GM12878 (cell line): Measurements from ENCODE around the gene CAPN2. TPM values are rescaled to one million over a fixed set of nuclear protein-coding genes. Genes with fewer than 3 reads are reported as not detected.

Source experiments
- ATAC-seq: fragments of 200-7000 bp; cut with Tn5 transposase; 3 replicates; pipeline ENCODE4 v1.9.1; 2020; ENCODE audit warnings: mild to moderate bottlenecking, moderate library complexity
- BruUV-seq: library from RNA; stranded (reverse); fragments of 400-500 nt; replicated peaks from 2 replicates; lab custom pipeline; 2021; lab: Mats Ljungman, UMichigan
- CTCF ChIA-PET: fragments of 300-600 bp; sonication (Branson Sonifier 250); formaldehyde crosslinking; extraction: SDS; loops from one replicate; lab custom pipeline; 2021; ENCODE audit warnings: inconsistent platforms; lab: Yijun Ruan, JAX
- POLR2A ChIA-PET: fragments of 350-600 bp; formaldehyde crosslinking; extraction: SDS; loops from one replicate; lab custom pipeline; 2021; ENCODE audit warnings: inconsistent platforms; lab: Charles Lee
- RAD21 ChIA-PET: fragments of 300-600 bp; sonication (Branson Sonifier 250); formaldehyde crosslinking; loops from one replicate; lab custom pipeline; 2023; ENCODE audit warnings: antibody characterized with exemption; ENCODE audit not compliant: unreplicated experiment; lab: Charles Lee
- SMC1A ChIA-PET: fragments of 300-600 bp; sonication (Branson Sonifier 250); formaldehyde crosslinking; loops from one replicate; lab custom pipeline; 2023; ENCODE audit not compliant: unreplicated experiment, uncharacterized antibody; lab: Charles Lee
- DNase-seq: peaks from one replicate; pipeline ENCODE4 v3.0.0-alpha.2; 2011; ENCODE audit warnings: low read depth, low spot score
- FAIRE-seq: peaks from 3 replicates; lab custom pipeline; 2011; peaks lifted over from hg19 to GRCh38; lab: Jason Lieb, UNC
- H2AFZ ChIP-seq: 2 replicates; pipeline ENCODE4 v1.6.0; 2011; ENCODE audit warnings: low read depth, low read length, control low read depth; ENCODE audit not compliant: control insufficient read depth
- H3K27ac ChIP-seq: 2 replicates; pipeline ENCODE4 v1.5.1; 2011; ENCODE audit warnings: control low read depth; ENCODE audit not compliant: control insufficient read depth, insufficient read depth
- H3K27me3 ChIP-seq, 2 experiments: replicated peaks in 1 of 2; 2 replicates each; pipeline versions ENCODE4 v1.6.0 to v1.6.1; 2011; ENCODE audit warnings: low read length in 1 of 2; ENCODE audit not compliant: control insufficient read depth in 2 of 2, insufficient read depth in 2 of 2
- H3K36me3 ChIP-seq, 2 experiments: 2 replicates each; pipeline ENCODE4 v1.5.1; 2011; ENCODE audit warnings: low read length in 1 of 2; ENCODE audit not compliant: control insufficient read depth in 2 of 2, insufficient read depth in 2 of 2
- H3K4me1 ChIP-seq: 2 replicates; pipeline ENCODE4 v1.6.1; 2011; ENCODE audit warnings: mild to moderate bottlenecking, low read length, moderate library complexity, mixed read lengths; ENCODE audit not compliant: control insufficient read depth, insufficient read depth
- H3K4me2 ChIP-seq: 2 replicates; pipeline ENCODE4 v1.6.0; 2011; ENCODE audit warnings: control low read depth; ENCODE audit not compliant: control insufficient read depth, insufficient read depth
- H3K4me3 ChIP-seq: fragments of 200-600 bp; sonication (generic); 2 replicates; pipeline ENCODE4 v1.5.1; 2016
- H3K79me2 ChIP-seq: 2 replicates; pipeline ENCODE4 v1.6.0; 2011; ENCODE audit warnings: low read length; ENCODE audit not compliant: control insufficient read depth, insufficient read depth
- H3K9ac ChIP-seq: 2 replicates; pipeline ENCODE4 v1.8.0; 2011; ENCODE audit warnings: low read length, control low read depth, mixed read lengths; ENCODE audit not compliant: control insufficient read depth, insufficient read depth
- H3K9me3 ChIP-seq: replicated peaks from 3 replicates; pipeline ENCODE4 v1.5.1; 2011; ENCODE audit warnings: mild to moderate bottlenecking, low read length; ENCODE audit not compliant: control insufficient read depth, insufficient read depth
- H4K20me1 ChIP-seq: 2 replicates; pipeline ENCODE4 v1.6.0; 2011; ENCODE audit not compliant: control insufficient read depth, insufficient read depth
- BACH1 ChIP-seq: fragments of 450-650 bp; IDR thresholded peaks from 2 replicates; pipeline ENCODE4 v1.6.1; 2017; ENCODE audit warnings: mild to moderate bottlenecking, borderline replicate concordance
- CBFB ChIP-seq: IDR thresholded peaks from 2 replicates; pipeline ENCODE4 v1.6.1; 2016; ENCODE audit warnings: antibody characterized with exemption, low read depth
- CREM ChIP-seq: IDR thresholded peaks from 2 replicates; pipeline ENCODE4 v1.6.1; 2014; ENCODE audit warnings: antibody characterized with exemption, low read depth
- FOXK2 ChIP-seq: fragments of 450-650 bp; IDR thresholded peaks from 2 replicates; pipeline ENCODE4 v1.6.1; 2017; ENCODE audit warnings: mild to moderate bottlenecking, moderate library complexity
- IKZF1 ChIP-seq: fragments of 450-650 bp; conservative IDR thresholded peaks from 2 replicates; pipeline ENCODE4 v1.6.1; 2017; ENCODE audit warnings: antibody characterized with exemption, mild to moderate bottlenecking
- MXI1 ChIP-seq: fragments of 150-350 bp; IDR thresholded peaks from 2 replicates; pipeline ENCODE4 v1.6.1; 2011; ENCODE audit warnings: low read depth, mild to moderate bottlenecking, inconsistent platforms, low read length, improper control_type of control experiment
- NBN ChIP-seq: fragments of 450-650 bp; IDR thresholded peaks from 2 replicates; pipeline ENCODE4 v1.6.1; 2016
- NR2C1 ChIP-seq: fragments of 450-650 bp; IDR thresholded peaks from 2 replicates; pipeline ENCODE4 v1.6.1; 2017; ENCODE audit warnings: antibody characterized with exemption, mild to moderate bottlenecking, moderate library complexity
- PML ChIP-seq: IDR thresholded peaks from 2 replicates; pipeline ENCODE4 v1.6.1; 2012; ENCODE audit warnings: low read length, inconsistent platforms
- SIN3A ChIP-seq: IDR thresholded peaks from 2 replicates; pipeline ENCODE4 v1.6.1; 2012; ENCODE audit warnings: low read depth, low read length, improper control_type of control experiment
- SP1 ChIP-seq: IDR thresholded peaks from one replicate; pipeline ENCODE4 v1.6.1; 2011; ENCODE audit warnings: low read depth, low read length
- WRNIP1 ChIP-seq: IDR thresholded peaks from 2 replicates; pipeline ENCODE4 v1.6.1; 2011; ENCODE audit warnings: low read depth, low read length, improper control_type of control experiment, borderline replicate concordance
- ZNF274 ChIP-seq: IDR thresholded peaks from one replicate; pipeline ENCODE4 v1.8.0; 2011; ENCODE audit not compliant: insufficient read length, insufficient read depth
- WGBS: methylation state at CpG from one replicate; pipeline ENCODE4 v1.1.6; 2016; ENCODE audit warnings: low lambda C conversion rate; ENCODE audit not compliant: insufficient replicate concordance, insufficient coverage; ENCODE audit errors: missing lambda C conversion rate; 5-methylcytosine and 5-hydroxymethylcytosine counted together
- in situ Hi-C: fragments of 300-500 bp; cut with MboI; formaldehyde crosslinking; loops from 9 replicates; pipeline ENCODE4 v1.14.3; 2018; ENCODE audit warnings: mixed read lengths
- intact Hi-C: fragments of 100-400 bp; cut with micrococcal nuclease; formaldehyde crosslinking; loops from one replicate; pipeline ENCODE4 v1.14.2; 2022; ENCODE audit not compliant: unreplicated experiment
- polyA plus RNA-seq, 11 experiments: library from polyadenylated mRNA; depleted of rRNA in 4 of 11; unstranded in 6 of 11; stranded (reverse) in 5 of 11; fragments of >200 nt; fragmentation: Nextera tagmentation in 4 of 11; fragmentation: Illumina TruSeq in 1 of 11; extraction: Ambion mirVana in 4 of 11; extraction: Trizol in 1 of 11; gene quantifications; 1 replicate in 1 of 11; 2 replicates in 10 of 11; pipeline versions ENCODE4 v1.2.1 to v1.2.3, GENCODE V29; 2011 to 2016; ENCODE audit warnings: inconsistent platforms in 2 of 11, missing spikeins in 2 of 11, low read depth in 1 of 11
- total RNA-seq, 4 experiments: library from RNA; depleted of rRNA in 3 of 4; stranded (reverse); fragments of >200 nt in 3 of 4; fragmentation: Illumina TruSeq in 1 of 4; extraction: Trizol in 1 of 4; gene quantifications; 2 replicates each; pipeline versions ENCODE4 v1.2.1 to v1.2.3, GENCODE V29; 2013 to 2021
- TF ChIP-seq, protein P1 (sequence below): fragments of 450-650 bp; formaldehyde crosslinking; IDR thresholded peaks from 2 replicates; pipeline ENCODE4 v1.5.0; 2022; ENCODE audit warnings: mild to moderate bottlenecking, missing genetic modification characterization
- TF ChIP-seq, protein P2 (sequence below): fragments of 450-650 bp; IDR thresholded peaks from 2 replicates; pipeline ENCODE4 v1.6.1; 2017; ENCODE audit warnings: low read depth, mild to moderate bottlenecking, moderate library complexity
- TF ChIP-seq, protein P3 (sequence below): fragments of 450-650 bp; IDR thresholded peaks from 2 replicates; pipeline ENCODE4 v1.6.1; 2016; ENCODE audit warnings: mild to moderate bottlenecking
- TF ChIP-seq, protein P4 (sequence below): fragments of 450-650 bp; conservative IDR thresholded peaks from 2 replicates; pipeline ENCODE4 v1.6.1; 2017; ENCODE audit warnings: mild to moderate bottlenecking, moderate library complexity

The CAPN2 gene
- total and polyA plus RNA-seq, 10 of the 15 experiments (the other 5 are each of a cell fraction or from before 2014, with no cell fraction given): 6.0 to 21.4 (median 16.6) TPM

DNA sequence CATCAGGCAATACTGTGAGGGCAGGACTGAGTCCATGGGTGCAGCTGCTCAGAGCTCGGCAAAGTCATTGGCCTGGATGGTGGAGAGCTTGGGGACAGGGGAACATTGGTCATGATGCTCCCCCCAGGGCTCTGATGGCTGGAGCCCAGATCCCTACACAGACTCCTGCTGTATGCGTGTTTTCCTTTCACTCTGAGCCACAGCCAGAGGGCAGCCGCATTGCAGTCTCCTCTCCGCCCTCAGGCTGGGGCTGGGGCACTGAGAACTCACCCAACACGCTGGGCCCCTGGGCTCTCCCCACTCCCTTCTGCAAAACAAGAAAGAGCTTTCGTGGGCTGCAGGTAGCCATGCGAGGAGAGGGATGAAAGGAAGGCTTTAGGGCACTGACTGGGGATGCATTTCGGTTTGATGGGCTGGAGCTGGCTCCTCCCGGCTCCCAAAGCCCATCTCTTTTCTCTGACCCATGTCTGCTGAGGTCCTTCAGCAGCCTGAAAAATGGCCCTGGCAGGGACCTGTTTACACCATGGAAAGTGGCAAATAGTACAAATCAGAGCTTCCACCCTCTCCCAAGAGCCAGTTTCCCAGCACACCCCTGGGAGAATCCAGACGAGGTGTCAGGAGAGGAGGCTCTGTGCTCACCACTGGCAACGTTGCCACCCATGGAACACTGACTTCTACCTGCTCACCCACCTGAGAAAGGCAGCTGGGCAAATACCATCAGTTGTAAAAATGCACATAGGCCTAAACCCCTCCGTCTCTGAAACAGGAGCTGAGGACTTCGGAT, 43.8 kb downstream of the CAPN2 start:
- BruUV-seq: no TSS peak
- H3K9me3 ChIP-seq: no peaks in the 10 kb centered on the region
- H3K9ac ChIP-seq: no peak overlapping the region
- no peak for ATAC-seq
- H4K20me1 ChIP-seq: no peaks in the 10 kb centered on the region
- ChIA-PET SMC1A (no interaction called here), RAD21 (no interaction called here)
- TF ChIP-seq SP1 (no peak), MXI1 (no peak), NBN (no peak), CBFB (no peak), SIN3A (no peak), WRNIP1 (no peak), BACH1 (no peak), CREM (no peak), FOXK2 (no peak), ZNF274 (no peak), IKZF1 (no peak), NR2C1 (no peak), PML (no peak)
- TF ChIP-seq, protein P1, sequence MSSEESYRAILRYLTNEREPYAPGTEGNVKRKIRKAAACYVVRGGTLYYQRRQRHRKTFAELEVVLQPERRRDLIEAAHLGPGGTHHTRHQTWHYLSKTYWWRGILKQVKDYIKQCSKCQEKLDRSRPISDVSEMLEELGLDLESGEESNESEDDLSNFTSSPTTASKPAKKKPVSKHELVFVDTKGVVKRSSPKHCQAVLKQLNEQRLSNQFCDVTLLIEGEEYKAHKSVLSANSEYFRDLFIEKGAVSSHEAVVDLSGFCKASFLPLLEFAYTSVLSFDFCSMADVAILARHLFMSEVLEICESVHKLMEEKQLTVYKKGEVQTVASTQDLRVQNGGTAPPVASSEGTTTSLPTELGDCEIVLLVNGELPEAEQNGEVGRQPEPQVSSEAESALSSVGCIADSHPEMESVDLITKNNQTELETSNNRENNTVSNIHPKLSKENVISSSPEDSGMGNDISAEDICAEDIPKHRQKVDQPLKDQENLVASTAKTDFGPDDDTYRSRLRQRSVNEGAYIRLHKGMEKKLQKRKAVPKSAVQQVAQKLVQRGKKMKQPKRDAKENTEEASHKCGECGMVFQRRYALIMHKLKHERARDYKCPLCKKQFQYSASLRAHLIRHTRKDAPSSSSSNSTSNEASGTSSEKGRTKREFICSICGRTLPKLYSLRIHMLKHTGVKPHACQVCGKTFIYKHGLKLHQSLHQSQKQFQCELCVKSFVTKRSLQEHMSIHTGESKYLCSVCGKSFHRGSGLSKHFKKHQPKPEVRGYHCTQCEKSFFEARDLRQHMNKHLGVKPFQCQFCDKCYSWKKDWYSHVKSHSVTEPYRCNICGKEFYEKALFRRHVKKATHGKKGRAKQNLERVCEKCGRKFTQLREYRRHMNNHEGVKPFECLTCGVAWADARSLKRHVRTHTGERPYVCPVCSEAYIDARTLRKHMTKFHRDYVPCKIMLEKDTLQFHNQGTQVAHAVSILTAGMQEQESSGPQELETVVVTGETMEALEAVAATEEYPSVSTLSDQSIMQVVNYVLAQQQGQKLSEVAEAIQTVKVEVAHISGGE (CRISPR knock-in tag): no peak
- TF ChIP-seq, protein P2, sequence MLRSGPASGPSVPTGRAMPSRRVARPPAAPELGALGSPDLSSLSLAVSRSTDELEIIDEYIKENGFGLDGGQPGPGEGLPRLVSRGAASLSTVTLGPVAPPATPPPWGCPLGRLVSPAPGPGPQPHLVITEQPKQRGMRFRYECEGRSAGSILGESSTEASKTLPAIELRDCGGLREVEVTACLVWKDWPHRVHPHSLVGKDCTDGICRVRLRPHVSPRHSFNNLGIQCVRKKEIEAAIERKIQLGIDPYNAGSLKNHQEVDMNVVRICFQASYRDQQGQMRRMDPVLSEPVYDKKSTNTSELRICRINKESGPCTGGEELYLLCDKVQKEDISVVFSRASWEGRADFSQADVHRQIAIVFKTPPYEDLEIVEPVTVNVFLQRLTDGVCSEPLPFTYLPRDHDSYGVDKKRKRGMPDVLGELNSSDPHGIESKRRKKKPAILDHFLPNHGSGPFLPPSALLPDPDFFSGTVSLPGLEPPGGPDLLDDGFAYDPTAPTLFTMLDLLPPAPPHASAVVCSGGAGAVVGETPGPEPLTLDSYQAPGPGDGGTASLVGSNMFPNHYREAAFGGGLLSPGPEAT: no peak
- TF ChIP-seq, protein P3, sequence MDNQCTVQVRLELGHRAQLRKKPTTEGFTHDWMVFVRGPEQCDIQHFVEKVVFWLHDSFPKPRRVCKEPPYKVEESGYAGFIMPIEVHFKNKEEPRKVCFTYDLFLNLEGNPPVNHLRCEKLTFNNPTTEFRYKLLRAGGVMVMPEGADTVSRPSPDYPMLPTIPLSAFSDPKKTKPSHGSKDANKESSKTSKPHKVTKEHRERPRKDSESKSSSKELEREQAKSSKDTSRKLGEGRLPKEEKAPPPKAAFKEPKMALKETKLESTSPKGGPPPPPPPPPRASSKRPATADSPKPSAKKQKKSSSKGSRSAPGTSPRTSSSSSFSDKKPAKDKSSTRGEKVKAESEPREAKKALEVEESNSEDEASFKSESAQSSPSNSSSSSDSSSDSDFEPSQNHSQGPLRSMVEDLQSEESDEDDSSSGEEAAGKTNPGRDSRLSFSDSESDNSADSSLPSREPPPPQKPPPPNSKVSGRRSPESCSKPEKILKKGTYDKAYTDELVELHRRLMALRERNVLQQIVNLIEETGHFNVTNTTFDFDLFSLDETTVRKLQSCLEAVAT: no peak
- TF ChIP-seq, protein P4, sequence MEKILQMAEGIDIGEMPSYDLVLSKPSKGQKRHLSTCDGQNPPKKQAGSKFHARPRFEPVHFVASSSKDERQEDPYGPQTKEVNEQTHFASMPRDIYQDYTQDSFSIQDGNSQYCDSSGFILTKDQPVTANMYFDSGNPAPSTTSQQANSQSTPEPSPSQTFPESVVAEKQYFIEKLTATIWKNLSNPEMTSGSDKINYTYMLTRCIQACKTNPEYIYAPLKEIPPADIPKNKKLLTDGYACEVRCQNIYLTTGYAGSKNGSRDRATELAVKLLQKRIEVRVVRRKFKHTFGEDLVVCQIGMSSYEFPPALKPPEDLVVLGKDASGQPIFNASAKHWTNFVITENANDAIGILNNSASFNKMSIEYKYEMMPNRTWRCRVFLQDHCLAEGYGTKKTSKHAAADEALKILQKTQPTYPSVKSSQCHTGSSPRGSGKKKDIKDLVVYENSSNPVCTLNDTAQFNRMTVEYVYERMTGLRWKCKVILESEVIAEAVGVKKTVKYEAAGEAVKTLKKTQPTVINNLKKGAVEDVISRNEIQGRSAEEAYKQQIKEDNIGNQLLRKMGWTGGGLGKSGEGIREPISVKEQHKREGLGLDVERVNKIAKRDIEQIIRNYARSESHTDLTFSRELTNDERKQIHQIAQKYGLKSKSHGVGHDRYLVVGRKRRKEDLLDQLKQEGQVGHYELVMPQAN: no peak
- TF ChIP-seq, all 136 proteins: peak for 0
- Histone ChIP-seq H3K4me3 (no peak overlapping the region), H3K4me1 (no peaks in the 10 kb centered on the region), H3K27me3 (no peaks in the 10 kb centered on the region), H3K27ac (no peak overlapping the region), H3K79me2 (no peaks in the 10 kb centered on the region), H2AFZ (no peak overlapping the region), H3K4me2 (no peak overlapping the region), H3K36me3 (peaks cover 0 to 3% of the 10 kb centered on the region in 2 experiments; a peak in 2 of 4 replicates)
- WGBS: 89% methylated on average over 13 of the region's 13 CpGs
- CTCF ChIA-PET: interaction anchor here (1.1 to 1.3 kb wide), 2 partner anchors 15 to 295 kb away, joined by 3 to 4 read pairs; no protein-coding TSS in a partner anchor
- no peak for FAIRE-seq
- intact Hi-C loops: no loop called here
- in situ Hi-C loops: no loop called here
- POLR2A ChIA-PET: no interaction called here
- no peak for DNase-seq
